Body of pancreas (tissue), 4 donors: ENCODE measurements around the gene NR6A1.

Experiments
- POLR2A ChIP-seq, 3 donors: fragments of 450-650 bp; IDR thresholded peaks; one replicate each; pipeline ENCODE4 v1.6.1; 2016; ENCODE audit warnings: antibody characterized with exemption in 3 of 3, mild to moderate bottlenecking in 2 of 3
- TF ChIP-seq, protein P1 (sequence below), 7 experiments: fragments of 450-650 bp in 4 of 7; fragments of 200-600 bp in 3 of 7; sonication (generic) in 3 of 7; IDR thresholded peaks; one replicate each; pipeline ENCODE4 v1.5.1; 2016 to 2019; ENCODE audit warnings: antibody characterized with exemption in 7 of 7

DNA sequence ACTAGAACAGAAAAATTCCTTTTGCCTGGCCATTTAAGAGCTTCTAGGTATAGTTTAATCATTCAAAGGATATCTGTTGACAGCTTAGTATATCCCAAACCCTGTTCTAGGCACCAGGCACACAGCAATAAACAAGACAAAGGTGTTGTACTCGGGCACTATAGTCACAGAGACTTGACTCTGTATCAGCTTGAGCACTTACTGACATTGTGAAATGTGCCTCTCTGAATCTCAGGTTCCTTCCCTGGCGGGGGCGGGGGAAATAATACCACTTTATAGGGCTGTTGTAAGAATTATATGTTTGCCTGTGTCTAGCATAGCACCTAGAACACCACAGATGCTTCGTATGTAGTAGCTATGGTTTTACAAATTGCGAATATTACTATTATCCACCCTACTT, 104.5 kb downstream of the NR6A1 start:
- TF ChIP-seq, protein P1, sequence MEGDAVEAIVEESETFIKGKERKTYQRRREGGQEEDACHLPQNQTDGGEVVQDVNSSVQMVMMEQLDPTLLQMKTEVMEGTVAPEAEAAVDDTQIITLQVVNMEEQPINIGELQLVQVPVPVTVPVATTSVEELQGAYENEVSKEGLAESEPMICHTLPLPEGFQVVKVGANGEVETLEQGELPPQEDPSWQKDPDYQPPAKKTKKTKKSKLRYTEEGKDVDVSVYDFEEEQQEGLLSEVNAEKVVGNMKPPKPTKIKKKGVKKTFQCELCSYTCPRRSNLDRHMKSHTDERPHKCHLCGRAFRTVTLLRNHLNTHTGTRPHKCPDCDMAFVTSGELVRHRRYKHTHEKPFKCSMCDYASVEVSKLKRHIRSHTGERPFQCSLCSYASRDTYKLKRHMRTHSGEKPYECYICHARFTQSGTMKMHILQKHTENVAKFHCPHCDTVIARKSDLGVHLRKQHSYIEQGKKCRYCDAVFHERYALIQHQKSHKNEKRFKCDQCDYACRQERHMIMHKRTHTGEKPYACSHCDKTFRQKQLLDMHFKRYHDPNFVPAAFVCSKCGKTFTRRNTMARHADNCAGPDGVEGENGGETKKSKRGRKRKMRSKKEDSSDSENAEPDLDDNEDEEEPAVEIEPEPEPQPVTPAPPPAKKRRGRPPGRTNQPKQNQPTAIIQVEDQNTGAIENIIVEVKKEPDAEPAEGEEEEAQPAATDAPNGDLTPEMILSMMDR (IDR thresholded peaks at IDR 0.05), result no peak
- no peak for TF ChIP-seq POLR2A (IDR thresholded peaks at IDR 0.05)
